ENCODE measurements around the gene UBA1. TPM values are rescaled to one million over a fixed set of nuclear protein-coding genes. Genes with fewer than 3 reads are reported as not detected.

UBA1 gene
- total RNA-seq, 2 donors from 2014 or later, result 233 to 448 TPM

DNA sequence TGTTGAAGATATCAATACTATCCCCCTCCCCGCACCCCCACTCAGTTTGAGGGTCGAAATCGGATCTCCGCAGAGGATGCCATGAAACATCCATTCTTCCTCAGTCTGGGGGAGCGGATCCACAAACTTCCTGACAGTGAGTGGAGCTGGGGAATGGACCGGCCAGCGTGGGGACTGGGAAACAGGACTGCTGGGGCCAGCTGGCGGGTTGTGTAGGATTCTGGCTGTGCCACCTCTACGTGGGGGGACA is 33.6 kb downstream of the UBA1 start:
- Histone ChIP-seq H3K27me3 (ENCODE audit: control insufficient read depth, insufficient read depth, low read length, poor library complexity, severe bottlenecking) (no peaks in the 10 kb centered on the region), H3K27ac (ENCODE audit: low read depth, low read length) (no peak overlapping the region), H3K36me3 (ENCODE audit: control insufficient read depth, insufficient read depth, low read length) (peaks cover 45% of the 10 kb centered on the region), H3K9me3 (ENCODE audit: control insufficient read depth, low read length) (no peaks in the 10 kb centered on the region), H3K4me3 (ENCODE audit: low read length) (no peak overlapping the region), H3K9ac (ENCODE audit: extremely low read depth, low read length, poor library complexity, severe bottlenecking) (no peak overlapping the region), H3K4me1 (ENCODE audit: control insufficient read depth, insufficient read depth, low read length) (no peaks in the 10 kb centered on the region)
- no peaks in the 10 kb centered on the region for H3K9me3 Mint-ChIP-seq
- H3K4me1 Mint-ChIP-seq, result no peaks in the 10 kb centered on the region
- no peak for TF ChIP-seq CTCF (conservative IDR thresholded peaks at IDR 0.05)
- peaks cover 67% of the 10 kb centered on the region for H3K36me3 Mint-ChIP-seq (ENCODE audit: low read depth)
- DNase-seq, result no peak
- 93% methylated on average over 7 of the region's 9 CpGs; no CpG with 5 or more reads in 1 of the 2 experiments for WGBS, 2 experiments (ENCODE audit: insufficient coverage in 1 of 2, insufficient read length in 1 of 2)
- H3K27me3 Mint-ChIP-seq (ENCODE audit: insufficient read depth), result no peaks in the 10 kb centered on the region
- H3K27ac Mint-ChIP-seq, result no peak overlapping the region
- H3K4me3 Mint-ChIP-seq, result no peak overlapping the region

- 99% methylated on average over 12 of the region's 12 CpGs; no CpG with 5 or more reads in 1 of the 2 experiments for WGBS, 2 experiments (ENCODE audit: insufficient coverage in 1 of 2, insufficient read length in 1 of 2)
- no peaks in the 10 kb centered on the region for H3K27me3 Mint-ChIP-seq (ENCODE audit: insufficient read depth)
- H3K27me3 ChIP-seq (ENCODE audit: control insufficient read depth, insufficient read depth, low read length, poor library complexity, severe bottlenecking), result no peaks in the 10 kb centered on the region
Measured at GRCh38 chrX:47228550-47229270, 35.1 kb downstream of the UBA1 start.

DNA sequence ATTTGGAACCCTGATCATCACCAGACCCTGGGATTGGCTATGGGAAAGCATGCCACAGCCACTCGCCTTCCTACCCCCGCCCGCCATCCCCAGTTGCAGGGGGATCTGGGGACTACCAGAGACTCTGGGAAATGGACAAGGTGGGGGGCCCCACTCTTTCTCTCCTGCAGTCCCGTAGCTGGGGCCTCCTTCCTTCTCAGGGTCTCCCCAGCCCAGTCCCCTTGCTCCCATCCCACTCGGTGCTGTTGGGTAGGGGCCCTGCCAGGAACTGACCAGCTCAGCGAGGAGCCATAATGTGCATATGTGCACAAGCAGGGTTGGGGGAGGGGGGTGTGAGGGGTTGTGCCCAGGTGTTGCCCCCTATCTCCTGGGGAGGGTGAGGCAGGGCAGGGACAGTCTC is 35.8 kb downstream of the UBA1 start:
- DNase-seq, result no peak
- no peaks in the 10 kb centered on the region for H3K27me3 ChIP-seq (ENCODE audit: control insufficient read depth, insufficient read depth, low read length, poor library complexity, severe bottlenecking)

More at GRCh38 chrX:47228550-47229270, 35.1 kb downstream of the UBA1 start:
- H3K4me1 ChIP-seq (ENCODE audit: control insufficient read depth, insufficient read depth, low read length), result no peaks in the 10 kb centered on the region
- Mint-ChIP-seq H3K36me3 (ENCODE audit: low read depth) (peaks cover 56% of the 10 kb centered on the region), H3K9me3 (no peaks in the 10 kb centered on the region), H3K4me1 (no peaks in the 10 kb centered on the region), H3K4me3 (no peak overlapping the region), H3K27ac (no peak overlapping the region)
- no peak for TF ChIP-seq CTCF (conservative IDR thresholded peaks at IDR 0.05)
- no peak overlapping the region for H3K9ac ChIP-seq (ENCODE audit: extremely low read depth, low read length, poor library complexity, severe bottlenecking)
- peaks cover 39% of the 10 kb centered on the region for H3K36me3 ChIP-seq (ENCODE audit: control insufficient read depth, insufficient read depth, low read length)
- no peak for DNase-seq
- no peaks in the 10 kb centered on the region for H3K9me3 ChIP-seq (ENCODE audit: control insufficient read depth, low read length)
- H3K4me3 ChIP-seq (ENCODE audit: low read length), result no peak overlapping the region
- no peak overlapping the region for H3K27ac ChIP-seq (ENCODE audit: low read depth, low read length)

More for the DNA sequence above, 35.8 kb downstream of the UBA1 start:
- no peak overlapping the region for H3K4me3 Mint-ChIP-seq
- WGBS, 2 experiments (ENCODE audit: insufficient coverage in 1 of 2, insufficient read length in 1 of 2), result 96% methylated on average over 5 of the region's 6 CpGs; no CpG with 5 or more reads in 1 of the 2 experiments
- no peaks in the 10 kb centered on the region for H3K4me1 ChIP-seq (ENCODE audit: control insufficient read depth, insufficient read depth, low read length)
- peaks cover 49% of the 10 kb centered on the region for H3K36me3 Mint-ChIP-seq (ENCODE audit: low read depth)
- H3K27me3 Mint-ChIP-seq (ENCODE audit: insufficient read depth), result no peaks in the 10 kb centered on the region
- no peak overlapping the region for H3K9ac ChIP-seq (ENCODE audit: extremely low read depth, low read length, poor library complexity, severe bottlenecking)
- no peak overlapping the region for H3K27ac ChIP-seq (ENCODE audit: low read depth, low read length)
- no peak for TF ChIP-seq CTCF (conservative IDR thresholded peaks at IDR 0.05)
- H3K36me3 ChIP-seq (ENCODE audit: control insufficient read depth, insufficient read depth, low read length), result peaks cover 38% of the 10 kb centered on the region
- H3K9me3 Mint-ChIP-seq, result no peaks in the 10 kb centered on the region
- no peak overlapping the region for H3K27ac Mint-ChIP-seq
- no peaks in the 10 kb centered on the region for H3K4me1 Mint-ChIP-seq
- no peak overlapping the region for H3K4me3 ChIP-seq (ENCODE audit: low read length)
- no peaks in the 10 kb centered on the region for H3K9me3 ChIP-seq (ENCODE audit: control insufficient read depth, low read length)
